ENCODE measurements around the gene DHRS9.

- TF ChIP-seq ZNF274 (IDR thresholded peaks at IDR 0.05; ENCODE audit: low read length) (no peak), ZNF274 (tag by site-specific recombination; IDR thresholded peaks at IDR 0.05; ENCODE audit: borderline replicate concordance) (no peak), ZNF175 (tag by site-specific recombination; IDR thresholded peaks at IDR 0.05) (no peak), PATZ1 (tag by site-specific recombination; IDR thresholded peaks at IDR 0.05) (no peak), ZNF214 (tag by site-specific recombination; IDR thresholded peaks at IDR 0.05; ENCODE audit: borderline replicate concordance) (no peak), ZNF571 (tag by site-specific recombination; IDR thresholded peaks at IDR 0.05) (no peak), ZNF146 (tag by site-specific recombination; IDR thresholded peaks at IDR 0.05) (no peak), GFI1B (tag by site-specific recombination; IDR thresholded peaks at IDR 0.05) (no peak), TCF7L2 (IDR thresholded peaks at IDR 0.05; ENCODE audit: borderline replicate concordance, low read depth, low read length) (no peak), ZNF248 (tag by site-specific recombination; IDR thresholded peaks at IDR 0.05) (no peak), CTCF (tag by site-specific recombination; IDR thresholded peaks at IDR 0.05) (no peak), ZNF140 (tag by site-specific recombination; IDR thresholded peaks at IDR 0.05) (no peak), KLF17 (tag by site-specific recombination; IDR thresholded peaks at IDR 0.05) (no peak)
These were observed 50.5 kb downstream of the DHRS9 start for GRCh38 chr2:169119851-169120250.

All from HEK293 (cell line).